Right atrium auricular region (tissue), 2 donors: ENCODE measurements around the gene ENKUR. TPM values are rescaled to one million over a fixed set of nuclear protein-coding genes. Genes with fewer than 3 reads are reported as not detected.
A peak's percentile ranks its signal among the peaks of the same experiment; 100 is the strongest.

Source experiments
- DNase-seq: peaks from one replicate; pipeline ENCODE4 v3.0.0-alpha.2; 2019; ENCODE audit warnings: low spot score
- H3K27ac ChIP-seq, 2 donors: fragments of 200-600 bp; sonication (generic); 1 replicate in 1 of 2; 2 replicates in 1 of 2; pipeline ENCODE4 v1.5.1; 2016 to 2019
- H3K27me3 ChIP-seq, 2 donors: fragments of 200-600 bp; sonication (generic); one replicate each; pipeline versions ENCODE4 v1.5.1 to v1.6.0; 2017 to 2019
- H3K36me3 ChIP-seq: fragments of 200-600 bp; sonication (generic); one replicate; pipeline ENCODE4 v1.5.1; 2016
- H3K4me1 ChIP-seq, 2 donors: fragments of 200-600 bp; sonication (generic); one replicate each; pipeline versions ENCODE4 v1.5.1 to v1.6.0; 2017 to 2019
- H3K4me3 ChIP-seq, 2 donors: fragments of 200-600 bp; sonication (generic); 1 replicate in 1 of 2; 2 replicates in 1 of 2; pipeline ENCODE4 v1.5.1; 2017 to 2019; ENCODE audit warnings: mild to moderate bottlenecking in 1 of 2, moderate library complexity in 1 of 2
- H3K9me3 ChIP-seq, 2 donors: fragments of 200-600 bp; sonication (generic); one replicate each; pipeline ENCODE4 v1.5.1; 2019
- total RNA-seq, 2 donors: library from RNA; depleted of rRNA; stranded (reverse); fragments of >200 nt; gene quantifications; one replicate each; pipeline ENCODE4 v1.1.0, GENCODE V29; 2016
- TF ChIP-seq, protein P1 (sequence below), 2 donors: fragments of 200-600 bp; sonication (generic); IDR thresholded peaks; one replicate each; pipeline ENCODE4 v1.5.1; 2019; ENCODE audit warnings: antibody characterized with exemption in 2 of 2

ENKUR gene
- total RNA-seq, 2 donors from 2014 or later = not detected

DNA sequence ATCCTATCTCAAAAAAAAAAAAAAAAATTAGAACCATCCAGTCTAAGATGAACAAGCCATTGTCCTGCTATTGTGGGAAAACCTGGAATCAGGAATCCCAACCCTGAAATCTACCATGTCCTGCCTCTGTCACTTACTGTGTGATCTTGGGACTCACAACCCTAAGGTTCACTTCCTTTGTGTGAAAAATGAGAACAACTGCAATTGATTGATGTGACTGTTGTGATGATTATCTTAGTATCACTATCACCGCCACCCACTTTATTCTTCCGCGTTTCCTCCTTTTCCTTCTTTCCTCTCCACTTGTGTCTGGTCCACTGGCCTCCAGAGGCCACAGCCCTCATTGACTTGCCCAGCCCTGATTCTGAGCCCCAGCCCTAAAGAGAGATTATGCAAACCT, 50.9 kb downstream of the ENKUR start:
- TF ChIP-seq, protein P1, sequence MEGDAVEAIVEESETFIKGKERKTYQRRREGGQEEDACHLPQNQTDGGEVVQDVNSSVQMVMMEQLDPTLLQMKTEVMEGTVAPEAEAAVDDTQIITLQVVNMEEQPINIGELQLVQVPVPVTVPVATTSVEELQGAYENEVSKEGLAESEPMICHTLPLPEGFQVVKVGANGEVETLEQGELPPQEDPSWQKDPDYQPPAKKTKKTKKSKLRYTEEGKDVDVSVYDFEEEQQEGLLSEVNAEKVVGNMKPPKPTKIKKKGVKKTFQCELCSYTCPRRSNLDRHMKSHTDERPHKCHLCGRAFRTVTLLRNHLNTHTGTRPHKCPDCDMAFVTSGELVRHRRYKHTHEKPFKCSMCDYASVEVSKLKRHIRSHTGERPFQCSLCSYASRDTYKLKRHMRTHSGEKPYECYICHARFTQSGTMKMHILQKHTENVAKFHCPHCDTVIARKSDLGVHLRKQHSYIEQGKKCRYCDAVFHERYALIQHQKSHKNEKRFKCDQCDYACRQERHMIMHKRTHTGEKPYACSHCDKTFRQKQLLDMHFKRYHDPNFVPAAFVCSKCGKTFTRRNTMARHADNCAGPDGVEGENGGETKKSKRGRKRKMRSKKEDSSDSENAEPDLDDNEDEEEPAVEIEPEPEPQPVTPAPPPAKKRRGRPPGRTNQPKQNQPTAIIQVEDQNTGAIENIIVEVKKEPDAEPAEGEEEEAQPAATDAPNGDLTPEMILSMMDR (IDR thresholded peaks at IDR 0.05) = no peak
- DNase-seq = no peak
- H3K9me3 ChIP-seq = no peaks in the 10 kb centered on the region

DNA sequence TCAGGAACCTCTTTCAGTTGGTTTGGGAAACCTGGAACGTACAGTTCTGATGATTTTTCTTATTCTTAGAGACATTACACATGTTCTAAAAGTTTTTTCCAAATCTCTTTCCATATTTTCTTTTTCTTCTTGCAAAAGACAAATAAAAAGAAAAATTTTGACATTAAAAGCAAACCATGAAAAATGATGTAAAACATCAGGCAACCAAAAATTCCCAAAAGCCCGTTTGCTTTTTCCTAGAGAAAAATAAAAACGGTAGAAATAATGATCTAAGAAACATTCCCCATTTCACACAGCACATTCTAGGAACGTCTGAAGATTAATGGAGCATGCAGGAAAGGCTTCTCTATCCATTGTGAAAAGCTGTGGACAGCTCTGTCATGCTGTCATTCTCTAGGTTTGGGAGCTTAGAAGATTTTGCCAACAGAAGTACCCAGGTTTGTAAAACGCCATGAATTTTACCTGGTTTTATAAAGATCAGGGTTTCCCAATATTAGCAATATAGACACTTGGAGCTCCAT, 52.4 kb downstream of the ENKUR start:
- H3K4me1 ChIP-seq = peaks cover 0 to 10% of the 10 kb centered on the region in 2 donors
- no peaks in the 10 kb centered on the region for H3K36me3 ChIP-seq
- no peak for DNase-seq
- H3K9me3 ChIP-seq = no peaks in the 10 kb centered on the region
- no peak overlapping the region for H3K4me3 ChIP-seq
- TF ChIP-seq, protein P1 (IDR thresholded peaks at IDR 0.05) = no peak
- no peak overlapping the region for H3K27ac ChIP-seq
- H3K27me3 ChIP-seq = no peaks in the 10 kb centered on the region

More for the DNA sequence above, 50.9 kb downstream of the ENKUR start:
- H3K4me1 ChIP-seq = peaks cover 0 to 3% of the 10 kb centered on the region in 2 donors
- H3K27ac ChIP-seq = no peak overlapping the region
- H3K27me3 ChIP-seq = no peaks in the 10 kb centered on the region
- H3K4me3 ChIP-seq = no peak overlapping the region
- no peaks in the 10 kb centered on the region for H3K36me3 ChIP-seq

DNA sequence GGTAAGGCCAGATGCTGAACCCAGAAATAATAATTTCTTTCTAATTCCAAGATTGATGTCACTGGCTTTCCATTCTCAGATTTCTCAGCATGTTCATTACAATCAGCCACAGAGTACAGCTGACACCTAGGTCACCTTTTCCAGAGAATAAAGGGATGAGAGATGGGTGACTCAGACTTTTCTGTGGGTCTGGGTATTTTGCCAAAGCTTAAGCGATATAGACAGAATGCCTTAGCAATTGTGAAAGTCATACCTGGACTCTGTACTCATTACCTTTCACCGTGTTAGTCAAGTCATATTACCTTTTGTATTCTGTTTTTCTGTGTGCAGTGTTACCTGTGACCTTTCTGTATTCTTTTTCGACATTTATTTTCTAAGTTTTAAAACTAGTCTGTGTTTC, 53.0 kb downstream of the ENKUR start:
- no peaks in the 10 kb centered on the region for H3K9me3 ChIP-seq
- TF ChIP-seq, protein P1 (IDR thresholded peaks at IDR 0.05) = no peak

DNA sequence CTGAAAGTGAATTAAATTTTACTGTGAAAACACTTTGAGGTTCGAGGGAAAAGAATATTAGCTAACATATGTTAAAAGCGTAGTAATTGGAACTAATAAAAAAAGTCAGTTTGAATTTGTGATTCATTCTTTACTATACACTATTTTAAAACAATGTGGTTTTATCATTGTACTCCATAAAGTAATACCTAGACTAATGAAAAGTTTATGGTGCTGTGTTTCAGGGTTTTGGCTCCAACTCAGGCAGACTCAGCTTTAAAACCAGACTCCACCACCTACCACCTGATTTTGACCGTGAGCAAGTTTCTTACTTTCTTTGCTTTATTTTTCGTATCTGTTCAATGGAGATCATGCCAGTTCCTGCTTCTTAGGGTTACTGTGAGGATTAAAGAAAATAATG, 54.4 kb downstream of the ENKUR start:
- Histone ChIP-seq H3K4me3 (no peak overlapping the region), H3K27me3 (no peaks in the 10 kb centered on the region), H3K4me1 (peaks cover 0 to 15% of the 10 kb centered on the region in 2 donors), H3K27ac (no peak overlapping the region), H3K9me3 (no peaks in the 10 kb centered on the region), H3K36me3 (no peaks in the 10 kb centered on the region)
- TF ChIP-seq, protein P1 (IDR thresholded peaks at IDR 0.05) = no peak
- no peak for DNase-seq

More for the DNA sequence above, 53.0 kb downstream of the ENKUR start:
- H3K4me3 ChIP-seq = no peak overlapping the region
- no peak for DNase-seq
- no peaks in the 10 kb centered on the region for H3K27me3 ChIP-seq
- peaks cover 0 to 15% of the 10 kb centered on the region in 2 donors for H3K4me1 ChIP-seq
- no peaks in the 10 kb centered on the region for H3K36me3 ChIP-seq
- no peak overlapping the region for H3K27ac ChIP-seq

DNA sequence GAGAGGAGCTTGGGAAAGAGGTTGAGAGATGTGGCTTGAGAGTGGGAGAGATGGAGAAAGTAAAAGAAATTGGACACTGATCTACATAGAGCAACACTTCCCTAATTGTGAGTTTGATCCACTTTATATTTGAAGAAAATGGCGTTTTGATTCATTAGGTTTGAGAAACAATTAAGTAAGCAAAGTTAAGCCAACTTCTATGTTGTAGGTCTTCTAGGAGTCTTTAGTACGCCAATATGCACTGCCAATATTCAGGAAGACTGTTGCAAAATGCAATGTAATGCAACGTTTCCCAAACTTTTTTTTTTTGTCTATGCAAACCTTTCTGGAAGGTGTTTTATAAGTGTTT, 56.6 kb downstream of the ENKUR start:
- Histone ChIP-seq H3K27me3 (no peaks in the 10 kb centered on the region), H3K27ac (peak overlapping the region; percentile 58 to 81), H3K4me3 (no peak overlapping the region), H3K4me1 (peaks cover 0 to 15% of the 10 kb centered on the region in 2 donors), H3K9me3 (no peaks in the 10 kb centered on the region), H3K36me3 (no peaks in the 10 kb centered on the region)
- TF ChIP-seq, protein P1 (IDR thresholded peaks at IDR 0.05) = no peak
- no peak for DNase-seq
